HFF-Myc (cell line): ENCODE results near the gene TCTN1.

Experiments used
- DNase-seq: peaks from one replicate; pipeline ENCODE4 v3.0.0-alpha.2; 2011; ENCODE audit warnings: low read depth; ENCODE audit errors: extremely low read depth
- H3K4me3 ChIP-seq: replicated peaks from 2 replicates; pipeline ENCODE4 v1.5.1; 2011; ENCODE audit warnings: low read depth, mild to moderate bottlenecking, control low read depth, low read length
- CTCF ChIP-seq: IDR thresholded peaks from 2 replicates; pipeline ENCODE4 v1.5.1; 2012; ENCODE audit warnings: mild to moderate bottlenecking, low read depth, low read length, control low read depth; ENCODE audit errors: missing control alignments

TCTN1 gene

GRCh38 chr12:110679201-110679600 is 65.3 kb downstream of the TCTN1 start:
- TF ChIP-seq CTCF: no peak
- no peak overlapping the region for H3K4me3 ChIP-seq

GRCh38 chr12:110680032-110680431 is 66.1 kb downstream of the TCTN1 start:
- TF ChIP-seq CTCF: no peak
- H3K4me3 ChIP-seq: no peak overlapping the region
- no peak for DNase-seq

More at GRCh38 chr12:110679201-110679600, 65.3 kb downstream of the TCTN1 start:
- DNase-seq: no peak

- no peak for DNase-seq
- no peak overlapping the region for H3K4me3 ChIP-seq
- no peak for TF ChIP-seq CTCF
These were observed 70.0 kb downstream of the TCTN1 start for GRCh38 chr12:110683888-110684287.

GRCh38 chr12:110684312-110684836 is 70.4 kb downstream of the TCTN1 start:
- no peak overlapping the region for H3K4me3 ChIP-seq
- no peak for TF ChIP-seq CTCF
- DNase-seq: no peak

- no peak for DNase-seq
- no peak overlapping the region for H3K4me3 ChIP-seq
- TF ChIP-seq CTCF: no peak
These were observed 72.5 kb downstream of the TCTN1 start for GRCh38 chr12:110686294-110686903.

GRCh38 chr12:110687396-110688169 is 73.7 kb downstream of the TCTN1 start:
- no peak overlapping the region for H3K4me3 ChIP-seq

More at GRCh38 chr12:110687396-110688169, 73.7 kb downstream of the TCTN1 start:
- DNase-seq: no peak
- TF ChIP-seq CTCF: no peak
